K562 (cell line): Measurements from ENCODE around the gene CATSPER1. TPM values are rescaled to one million over a fixed set of nuclear protein-coding genes. Genes with fewer than 3 reads are reported as not detected.

ENCODE experiments used
- ATF1 ChIP-seq, 2 experiments: fragments of 450-650 bp in 1 of 2; IDR thresholded peaks; 2 replicates each; pipeline ENCODE4 v1.6.1; 2016; ENCODE audit warnings: missing compliant biosample characterization in 1 of 2, missing genetic modification characterization in 1 of 2
- COPS2 ChIP-seq: fragments of 450-650 bp; conservative IDR thresholded peaks from 2 replicates; pipeline ENCODE4 v1.6.1; 2016; ENCODE audit warnings: mild to moderate bottlenecking, moderate library complexity
- EWSR1 ChIP-seq: fragments of 450-650 bp; IDR thresholded peaks from 2 replicates; pipeline ENCODE4 v1.6.1; 2018; ENCODE audit warnings: borderline replicate concordance, mild to moderate bottlenecking, low read depth, moderate library complexity; ENCODE audit not compliant: partially characterized antibody
- GTF2A2 ChIP-seq: IDR thresholded peaks from 2 replicates; pipeline ENCODE4 v1.6.1; 2016; ENCODE audit warnings: mild to moderate bottlenecking, missing genetic modification characterization, missing compliant biosample characterization
- MYC ChIP-seq, 2 experiments: fragments of 250-450 bp in 1 of 2; sonication (Bioruptor Pico) in 1 of 2; IDR thresholded peaks; 2 replicates each; pipeline versions ENCODE4 v1.5.1 to v1.6.1; 2012 to 2021; ENCODE audit warnings: low read depth in 2 of 2, borderline replicate concordance in 1 of 2, improper control_type of control experiment in 1 of 2, low read length in 1 of 2, mild to moderate bottlenecking in 1 of 2, moderate library complexity in 1 of 2
- NFIC ChIP-seq: fragments of 450-650 bp; IDR thresholded peaks from 2 replicates; pipeline ENCODE4 v1.6.1; 2017; ENCODE audit warnings: mild to moderate bottlenecking, inconsistent platforms
- RBM17 ChIP-seq: fragments of 200-400 bp; formaldehyde crosslinking; IDR thresholded peaks from 2 replicates; pipeline ENCODE4 v1.6.1; 2017; ENCODE audit warnings: low read depth, mild to moderate bottlenecking, low read length, borderline replicate concordance
- TARDBP ChIP-seq: fragments of 450-650 bp; IDR thresholded peaks from 2 replicates; pipeline ENCODE4 v1.6.1; 2016
- TEAD1 ChIP-seq, 2 experiments: fragments of 450-650 bp in 1 of 2; sonication (generic) in 1 of 2; formaldehyde crosslinking; IDR thresholded peaks; 2 replicates each; pipeline versions ENCODE4 v1.4.0 to v1.8.0; 2020 to 2022; ENCODE audit warnings: mild to moderate bottlenecking in 2 of 2, missing genetic modification reagents in 1 of 2
- USF1 ChIP-seq: sonication (generic); formaldehyde crosslinking; IDR thresholded peaks from 2 replicates; pipeline ENCODE4 v1.9.0; 2022; ENCODE audit warnings: mild to moderate bottlenecking, missing genetic modification reagents
- ZBTB8A ChIP-seq: fragments of 450-650 bp; IDR thresholded peaks from 2 replicates; pipeline ENCODE4 v1.6.1; 2018; ENCODE audit warnings: mild to moderate bottlenecking, moderate library complexity; ENCODE audit not compliant: partially characterized antibody
- ZFX ChIP-seq: sonication (generic); formaldehyde crosslinking; IDR thresholded peaks from 2 replicates; pipeline ENCODE4 v1.8.0; 2022; ENCODE audit warnings: mild to moderate bottlenecking, missing genetic modification reagents, moderate library complexity
- ZNF134 ChIP-seq: fragments of 250-450 bp; sonication (Bioruptor Pico); conservative IDR thresholded peaks from 2 replicates; pipeline ENCODE4 v1.4.0; 2020
- ZNF165 ChIP-seq: fragments of 250-450 bp; sonication (Bioruptor Pico); IDR thresholded peaks from 2 replicates; pipeline ENCODE4 v1.4.0; 2020; ENCODE audit warnings: borderline replicate concordance
- ZNF347 ChIP-seq: fragments of 450-650 bp; formaldehyde crosslinking; IDR thresholded peaks from 2 replicates; pipeline ENCODE4 v1.4.0; 2020; ENCODE audit warnings: low read depth, mild to moderate bottlenecking, moderate library complexity
- ZNF76 ChIP-seq: fragments of 250-450 bp; sonication (Bioruptor Pico); IDR thresholded peaks from 2 replicates; pipeline ENCODE4 v1.4.0; 2020; ENCODE audit warnings: mild to moderate bottlenecking, moderate library complexity, borderline replicate concordance
- polyA plus RNA-seq, 8 experiments: library from polyadenylated mRNA; depleted of rRNA in 4 of 8; stranded (reverse) in 5 of 8; unstranded in 3 of 8; fragments of >200 nt; fragmentation: Nextera tagmentation in 2 of 8; fragmentation: Illumina TruSeq in 1 of 8; extraction: Ambion mirVana in 2 of 8; extraction: Trizol in 1 of 8; gene quantifications; 2 replicates each; pipeline versions ENCODE4 v1.2.1 to v1.2.3, GENCODE V29; 2011 to 2014; ENCODE audit warnings: inconsistent platforms in 1 of 8, missing spikeins in 1 of 8
- total RNA-seq, 7 experiments: library from RNA; depleted of rRNA in 6 of 7; stranded (reverse); fragments of >200 nt in 6 of 7; fragmentation: Illumina TruSeq in 2 of 7; extraction: Trizol in 2 of 7; gene quantifications; 2 replicates each; pipeline versions ENCODE4 v1.2.1 to v1.2.3, GENCODE V29; 2011 to 2021; ENCODE audit warnings: low replicate concordance in 1 of 7
- TF ChIP-seq, protein P1 (sequence below): sonication (generic); formaldehyde crosslinking; IDR thresholded peaks from 2 replicates; pipeline ENCODE4 v1.8.0; 2023; ENCODE audit warnings: missing genetic modification reagents, mild to moderate bottlenecking, borderline replicate concordance
- TF ChIP-seq, protein P2 (sequence below): fragments of 450-650 bp; conservative IDR thresholded peaks from 2 replicates; pipeline ENCODE4 v1.6.1; 2016; ENCODE audit warnings: missing genetic modification characterization, low read depth, mild to moderate bottlenecking, control low read depth, missing compliant biosample characterization

Gene CATSPER1
- total and polyA plus RNA-seq, 9 of the 15 experiments (the other 6 are each of a cell fraction or from before 2014, with no cell fraction given): 0.21 to 3.3 (median 0.76) TPM

GRCh38 chr11:65988791-65989592 is 37.3 kb downstream of the CATSPER1 start (continued):
- TF ChIP-seq, protein P1, sequence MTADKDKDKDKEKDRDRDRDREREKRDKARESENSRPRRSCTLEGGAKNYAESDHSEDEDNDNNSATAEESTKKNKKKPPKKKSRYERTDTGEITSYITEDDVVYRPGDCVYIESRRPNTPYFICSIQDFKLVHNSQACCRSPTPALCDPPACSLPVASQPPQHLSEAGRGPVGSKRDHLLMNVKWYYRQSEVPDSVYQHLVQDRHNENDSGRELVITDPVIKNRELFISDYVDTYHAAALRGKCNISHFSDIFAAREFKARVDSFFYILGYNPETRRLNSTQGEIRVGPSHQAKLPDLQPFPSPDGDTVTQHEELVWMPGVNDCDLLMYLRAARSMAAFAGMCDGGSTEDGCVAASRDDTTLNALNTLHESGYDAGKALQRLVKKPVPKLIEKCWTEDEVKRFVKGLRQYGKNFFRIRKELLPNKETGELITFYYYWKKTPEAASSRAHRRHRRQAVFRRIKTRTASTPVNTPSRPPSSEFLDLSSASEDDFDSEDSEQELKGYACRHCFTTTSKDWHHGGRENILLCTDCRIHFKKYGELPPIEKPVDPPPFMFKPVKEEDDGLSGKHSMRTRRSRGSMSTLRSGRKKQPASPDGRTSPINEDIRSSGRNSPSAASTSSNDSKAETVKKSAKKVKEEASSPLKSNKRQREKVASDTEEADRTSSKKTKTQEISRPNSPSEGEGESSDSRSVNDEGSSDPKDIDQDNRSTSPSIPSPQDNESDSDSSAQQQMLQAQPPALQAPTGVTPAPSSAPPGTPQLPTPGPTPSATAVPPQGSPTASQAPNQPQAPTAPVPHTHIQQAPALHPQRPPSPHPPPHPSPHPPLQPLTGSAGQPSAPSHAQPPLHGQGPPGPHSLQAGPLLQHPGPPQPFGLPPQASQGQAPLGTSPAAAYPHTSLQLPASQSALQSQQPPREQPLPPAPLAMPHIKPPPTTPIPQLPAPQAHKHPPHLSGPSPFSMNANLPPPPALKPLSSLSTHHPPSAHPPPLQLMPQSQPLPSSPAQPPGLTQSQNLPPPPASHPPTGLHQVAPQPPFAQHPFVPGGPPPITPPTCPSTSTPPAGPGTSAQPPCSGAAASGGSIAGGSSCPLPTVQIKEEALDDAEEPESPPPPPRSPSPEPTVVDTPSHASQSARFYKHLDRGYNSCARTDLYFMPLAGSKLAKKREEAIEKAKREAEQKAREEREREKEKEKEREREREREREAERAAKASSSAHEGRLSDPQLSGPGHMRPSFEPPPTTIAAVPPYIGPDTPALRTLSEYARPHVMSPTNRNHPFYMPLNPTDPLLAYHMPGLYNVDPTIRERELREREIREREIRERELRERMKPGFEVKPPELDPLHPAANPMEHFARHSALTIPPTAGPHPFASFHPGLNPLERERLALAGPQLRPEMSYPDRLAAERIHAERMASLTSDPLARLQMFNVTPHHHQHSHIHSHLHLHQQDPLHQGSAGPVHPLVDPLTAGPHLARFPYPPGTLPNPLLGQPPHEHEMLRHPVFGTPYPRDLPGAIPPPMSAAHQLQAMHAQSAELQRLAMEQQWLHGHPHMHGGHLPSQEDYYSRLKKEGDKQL: no peak
- TF ChIP-seq RBM17 (no peak), ZBTB8A (no peak), ZNF76 (no peak), USF1 (CRISPR knock-in tag) (no peak), GTF2A2 (tag) (no peak), MYC (IDR thresholded peaks at IDR 0.05; ENCODE audit: low read depth, low read length) (peak; percentile 58; the same call in 1 of the 2 replicates), MYC (CRISPR knock-in tag; IDR thresholded peaks at IDR 0.05; ENCODE audit: borderline replicate concordance, low read depth) (no peak), NFIC (peak; percentile 56; the same call in 1 of the 2 replicates), ATF1 (CRISPR knock-in tag; IDR thresholded peaks at IDR 0.05) (no peak), ATF1 (tag; IDR thresholded peaks at IDR 0.05) (peak; percentile 36; the same call in 1 of the 2 replicates), COPS2 (no peak), TARDBP (no peak), TEAD1 (CRISPR knock-in tag; IDR thresholded peaks at IDR 0.05) (no peak), ZNF165 (no peak), ZFX (no peak; the same call in 1 of the 2 replicates), ZNF134 (CRISPR knock-in tag) (no peak), ZNF347 (CRISPR knock-in tag) (no peak), EWSR1 (no peak)
- TF ChIP-seq, protein P2, sequence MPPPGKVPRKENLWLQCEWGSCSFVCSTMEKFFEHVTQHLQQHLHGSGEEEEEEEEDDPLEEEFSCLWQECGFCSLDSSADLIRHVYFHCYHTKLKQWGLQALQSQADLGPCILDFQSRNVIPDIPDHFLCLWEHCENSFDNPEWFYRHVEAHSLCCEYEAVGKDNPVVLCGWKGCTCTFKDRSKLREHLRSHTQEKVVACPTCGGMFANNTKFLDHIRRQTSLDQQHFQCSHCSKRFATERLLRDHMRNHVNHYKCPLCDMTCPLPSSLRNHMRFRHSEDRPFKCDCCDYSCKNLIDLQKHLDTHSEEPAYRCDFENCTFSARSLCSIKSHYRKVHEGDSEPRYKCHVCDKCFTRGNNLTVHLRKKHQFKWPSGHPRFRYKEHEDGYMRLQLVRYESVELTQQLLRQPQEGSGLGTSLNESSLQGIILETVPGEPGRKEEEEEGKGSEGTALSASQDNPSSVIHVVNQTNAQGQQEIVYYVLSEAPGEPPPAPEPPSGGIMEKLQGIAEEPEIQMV (tag): no peak
